Left cardiac atrium (tissue), 2 donors: ENCODE measurements around the gene WDTC1. TPM values are rescaled to one million over a fixed set of nuclear protein-coding genes. Genes with fewer than 3 reads are reported as not detected.

Experiments
- total RNA-seq, 2 donors: library from RNA; stranded (reverse); fragmentation: NEBNext Ultra II Directional; extraction: Animal tissue kit (Norgen Biotek cat#: 25700); gene quantifications; one replicate each; pipeline ENCODE4 v1.2.1, GENCODE V29; 2021
- donor health status: DM: no; HTN: yes; CAD: no; lungs with severe emphysema.
- donor health status: DM: yes; HTN: yes; CAD: no.

Gene WDTC1
- total RNA-seq, 2 donors from 2014 or later, result 50.6 to 54.2 TPM

Other genes starting within 250 kb of the WDTC1 start
- gene TRNP1, start 240.9 kb upstream of the WDTC1 start, total RNA-seq, result 10 to 100 TPM; 40.6 to 45.2 TPM
- 10 to 100 TPM; 17.1 to 29.0 TPM for gene TENT5B, start 221.8 kb upstream of the WDTC1 start, total RNA-seq
- gene SLC9A1, start 79.5 kb upstream of the WDTC1 start, total RNA-seq, result 10 to 100 TPM; 17.4 to 37.3 TPM
- 10 to 100 TPM; 20.7 to 29.2 TPM for gene TMEM222, start 87.5 kb downstream of the WDTC1 start, total RNA-seq
- 1 to 10 TPM in 1 of 2 donors, under 1 TPM in 1; 0.81 to 2.4 TPM for gene SYTL1, start 107.4 kb downstream of the WDTC1 start, total RNA-seq
- gene MAP3K6, start 132.3 kb downstream of the WDTC1 start, total RNA-seq, result 10 to 100 TPM; 51.5 to 64.2 TPM
- 10 to 100 TPM; 14.2 to 24.5 TPM for gene FCN3, start 140.2 kb downstream of the WDTC1 start, total RNA-seq
- not detected for gene CD164L2, start 148.7 kb downstream of the WDTC1 start, total RNA-seq
- gene GPR3, start 158.0 kb downstream of the WDTC1 start, total RNA-seq, result 10 to 100 TPM in 1 of 2 donors, 1 to 10 TPM in 1; 1.7 to 12.4 TPM